22Rv1 (cell line): ENCODE results near the gene CLINT1.

Experiments
- H3K27ac ChIP-seq: fragments of 450-650 bp; 2 replicates; pipeline ENCODE4 v1.5.1; 2017
- ZFX ChIP-seq: fragments of 450-650 bp; IDR thresholded peaks from 2 replicates; pipeline ENCODE4 v1.6.1; 2017; ENCODE audit warnings: antibody characterized with exemption, borderline replicate concordance
- TF ChIP-seq, protein P1 (sequence below): fragments of 450-650 bp; IDR thresholded peaks from 2 replicates; pipeline ENCODE4 v1.5.1; 2017; ENCODE audit warnings: mild to moderate bottlenecking

The CLINT1 gene

DNA sequence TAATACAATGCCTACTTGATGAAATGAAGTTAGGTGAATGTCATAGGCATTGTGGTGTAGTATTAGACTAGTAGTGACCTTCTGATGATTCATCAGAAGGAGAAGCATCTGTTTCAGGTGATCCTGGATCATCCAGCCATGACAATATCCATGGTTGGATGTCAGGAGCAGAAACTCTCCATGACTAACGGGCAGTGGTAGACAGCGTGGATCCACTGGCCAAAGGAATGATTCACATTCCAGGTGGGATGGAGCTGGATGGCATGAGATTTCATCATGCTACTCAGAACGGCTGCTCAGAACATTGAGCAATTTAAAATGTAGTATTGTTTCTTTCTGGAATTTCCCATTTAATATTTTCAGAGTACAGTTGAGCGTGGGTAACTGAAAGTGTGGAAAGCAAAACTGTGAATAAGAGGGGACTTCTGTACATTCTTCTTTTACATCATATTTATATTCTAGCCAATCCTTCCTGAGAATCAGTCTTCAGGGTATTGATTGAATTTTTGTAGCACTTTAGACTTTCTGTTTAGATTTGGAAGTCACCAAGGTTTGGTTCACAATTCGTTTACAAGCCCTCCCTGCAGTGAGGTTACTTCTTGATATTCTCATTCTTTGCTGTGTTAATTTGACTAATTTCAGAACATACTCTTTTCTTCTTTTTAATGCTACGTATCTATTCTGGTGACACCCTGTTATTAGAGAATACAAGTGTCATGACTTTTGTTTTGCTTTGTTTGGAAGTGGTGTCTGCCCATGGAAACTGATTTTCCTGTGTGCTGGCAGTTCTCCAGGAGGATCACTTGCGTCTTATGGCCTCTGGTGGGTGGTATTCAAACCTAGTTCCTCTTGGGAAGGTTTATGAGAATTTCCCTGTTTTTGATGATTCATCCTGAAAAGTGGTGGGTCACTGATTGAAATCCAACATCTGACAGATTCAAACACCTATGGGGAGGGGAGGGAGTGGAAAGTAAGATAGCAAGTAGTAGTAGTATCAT is 12.2 kb upstream of the CLINT1 start:
- TF ChIP-seq, protein P1, sequence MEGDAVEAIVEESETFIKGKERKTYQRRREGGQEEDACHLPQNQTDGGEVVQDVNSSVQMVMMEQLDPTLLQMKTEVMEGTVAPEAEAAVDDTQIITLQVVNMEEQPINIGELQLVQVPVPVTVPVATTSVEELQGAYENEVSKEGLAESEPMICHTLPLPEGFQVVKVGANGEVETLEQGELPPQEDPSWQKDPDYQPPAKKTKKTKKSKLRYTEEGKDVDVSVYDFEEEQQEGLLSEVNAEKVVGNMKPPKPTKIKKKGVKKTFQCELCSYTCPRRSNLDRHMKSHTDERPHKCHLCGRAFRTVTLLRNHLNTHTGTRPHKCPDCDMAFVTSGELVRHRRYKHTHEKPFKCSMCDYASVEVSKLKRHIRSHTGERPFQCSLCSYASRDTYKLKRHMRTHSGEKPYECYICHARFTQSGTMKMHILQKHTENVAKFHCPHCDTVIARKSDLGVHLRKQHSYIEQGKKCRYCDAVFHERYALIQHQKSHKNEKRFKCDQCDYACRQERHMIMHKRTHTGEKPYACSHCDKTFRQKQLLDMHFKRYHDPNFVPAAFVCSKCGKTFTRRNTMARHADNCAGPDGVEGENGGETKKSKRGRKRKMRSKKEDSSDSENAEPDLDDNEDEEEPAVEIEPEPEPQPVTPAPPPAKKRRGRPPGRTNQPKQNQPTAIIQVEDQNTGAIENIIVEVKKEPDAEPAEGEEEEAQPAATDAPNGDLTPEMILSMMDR: no peak
- TF ChIP-seq ZFX: no peak
- no peak overlapping the region for H3K27ac ChIP-seq

DNA sequence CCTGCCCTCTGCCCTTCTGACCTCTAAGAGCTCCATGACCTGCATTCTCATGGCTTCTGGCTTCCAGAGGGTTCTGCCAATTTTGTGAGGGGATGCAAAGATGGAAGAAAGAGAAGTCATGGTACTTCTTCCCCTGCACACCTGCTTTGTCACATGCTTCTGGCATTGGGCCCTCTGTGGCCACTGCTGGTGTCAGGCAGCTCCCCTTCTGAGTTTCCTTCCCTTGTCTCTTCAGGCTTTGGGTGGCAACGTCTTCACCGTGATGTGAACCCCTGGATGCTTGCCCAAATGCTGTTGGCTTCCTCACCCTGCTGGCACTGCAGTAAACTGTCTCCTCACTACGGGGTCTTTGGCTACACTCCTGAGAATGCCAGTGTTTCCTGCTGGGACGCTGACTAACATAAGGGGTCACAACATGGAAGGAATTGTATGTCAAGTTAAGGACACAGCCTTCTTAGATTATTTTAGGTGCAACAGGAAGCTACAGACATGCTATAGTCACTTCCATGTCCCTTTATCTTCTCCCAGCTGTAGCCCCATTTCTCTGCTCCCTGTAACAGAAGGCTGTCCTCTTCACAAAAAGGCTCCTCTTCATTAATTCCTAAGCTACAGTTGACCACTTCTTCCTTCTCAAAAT is 8.9 kb upstream of the CLINT1 start:
- no peak overlapping the region for H3K27ac ChIP-seq
- TF ChIP-seq, protein P1: no peak
- TF ChIP-seq ZFX: no peak

DNA sequence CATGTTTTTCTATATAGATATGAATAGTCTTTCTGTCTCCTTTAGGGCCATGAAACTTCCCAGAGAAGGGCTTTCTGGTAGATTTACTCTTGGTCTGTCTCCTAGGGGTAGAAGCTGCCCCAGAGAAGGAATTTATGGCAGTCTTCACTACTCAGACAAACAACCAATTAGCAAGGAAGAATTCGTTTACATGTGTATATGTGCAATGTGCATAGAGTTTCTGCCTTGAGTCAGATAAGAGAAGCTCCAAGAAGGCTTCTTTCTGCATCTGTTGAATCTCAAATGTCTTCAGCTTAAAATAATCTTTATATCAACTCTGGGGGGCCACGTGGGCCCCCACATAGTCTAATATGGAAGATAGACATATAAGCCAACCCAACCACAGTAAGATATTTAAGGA is 7.6 kb upstream of the CLINT1 start:
- H3K27ac ChIP-seq: no peak overlapping the region
- TF ChIP-seq ZFX: no peak
- TF ChIP-seq, protein P1: no peak

DNA sequence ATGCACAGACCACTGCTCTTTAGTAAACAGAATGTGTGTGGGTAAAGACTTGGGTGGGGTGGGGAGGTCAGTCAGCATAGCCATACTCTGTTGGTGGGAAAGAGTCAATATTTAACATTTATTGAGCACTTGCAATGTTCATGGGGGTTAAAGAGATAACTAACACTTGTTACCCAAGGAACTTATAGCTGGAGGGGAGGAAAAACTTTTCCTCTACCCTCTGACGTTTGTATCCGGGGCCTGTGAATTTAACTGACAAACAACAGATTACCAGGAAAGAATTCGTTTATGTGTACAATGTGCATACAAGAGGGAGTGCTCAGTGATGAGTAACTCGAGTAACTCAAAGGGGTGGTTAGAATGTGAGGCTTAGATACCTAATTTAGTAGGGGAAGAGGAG is 6.8 kb upstream of the CLINT1 start:
- TF ChIP-seq ZFX: no peak
- TF ChIP-seq, protein P1: no peak
- H3K27ac ChIP-seq: no peak overlapping the region

DNA sequence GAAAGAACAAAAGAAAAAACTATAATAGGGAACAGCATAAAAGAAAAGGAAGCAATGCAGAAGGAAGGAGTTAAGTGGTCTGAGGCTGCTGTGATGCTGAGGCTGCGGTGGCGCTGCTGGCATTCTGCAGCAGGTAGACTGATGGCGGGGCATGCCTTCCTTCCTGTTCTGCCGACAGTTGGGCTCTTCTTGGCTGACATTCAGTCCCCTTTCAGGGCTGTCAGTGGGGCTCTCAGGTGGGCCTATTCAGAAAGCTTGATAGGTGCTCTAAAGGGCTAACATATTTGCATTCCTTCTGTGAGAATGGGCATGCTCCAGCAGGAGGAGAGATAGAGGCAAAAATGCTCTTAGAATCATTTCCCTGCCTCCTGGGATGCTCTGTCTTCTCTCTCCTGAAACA is 5.1 kb upstream of the CLINT1 start:
- no peak for TF ChIP-seq ZFX
- TF ChIP-seq, protein P1: no peak
- H3K27ac ChIP-seq: no peak overlapping the region

DNA sequence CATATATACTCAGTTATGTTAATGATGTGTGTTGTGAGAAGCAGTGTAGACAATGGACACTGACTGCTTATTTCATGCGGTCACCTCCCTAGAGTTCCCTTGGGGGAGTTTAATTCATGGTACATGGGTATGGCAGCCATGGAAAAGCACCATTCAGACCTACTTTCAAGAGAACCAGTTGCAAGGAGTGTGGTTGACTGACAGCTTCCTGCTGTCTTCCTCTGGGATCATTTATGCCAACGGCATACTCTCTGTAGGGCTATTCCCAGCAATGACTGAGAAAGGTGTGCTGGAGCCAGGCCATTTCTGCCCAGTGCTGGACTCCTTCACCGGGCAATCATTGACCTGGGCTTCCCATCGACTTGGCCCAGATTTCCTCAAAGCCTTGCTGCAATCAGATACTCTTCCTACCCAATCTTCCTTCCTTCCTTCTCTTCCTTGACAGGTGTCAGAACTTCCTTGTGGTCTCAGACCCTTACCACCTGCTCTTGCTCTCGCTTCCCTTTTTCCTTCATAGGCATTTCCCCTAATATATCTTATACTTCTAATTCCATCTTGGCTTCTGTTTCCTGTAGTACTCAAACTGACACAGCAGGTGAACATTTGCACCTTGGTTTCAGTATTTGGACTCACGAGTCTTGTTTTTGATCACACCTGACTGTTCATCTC is 3.4 kb upstream of the CLINT1 start:
- H3K27ac ChIP-seq: no peak overlapping the region
- TF ChIP-seq ZFX: no peak
- TF ChIP-seq, protein P1: no peak
